Measurements from ENCODE around the gene VIPR1.

- no peak for TF ChIP-seq EZH2 (IDR thresholded peaks at IDR 0.05; ENCODE audit: borderline replicate concordance, low read length)
- TF ChIP-seq, protein P1, sequence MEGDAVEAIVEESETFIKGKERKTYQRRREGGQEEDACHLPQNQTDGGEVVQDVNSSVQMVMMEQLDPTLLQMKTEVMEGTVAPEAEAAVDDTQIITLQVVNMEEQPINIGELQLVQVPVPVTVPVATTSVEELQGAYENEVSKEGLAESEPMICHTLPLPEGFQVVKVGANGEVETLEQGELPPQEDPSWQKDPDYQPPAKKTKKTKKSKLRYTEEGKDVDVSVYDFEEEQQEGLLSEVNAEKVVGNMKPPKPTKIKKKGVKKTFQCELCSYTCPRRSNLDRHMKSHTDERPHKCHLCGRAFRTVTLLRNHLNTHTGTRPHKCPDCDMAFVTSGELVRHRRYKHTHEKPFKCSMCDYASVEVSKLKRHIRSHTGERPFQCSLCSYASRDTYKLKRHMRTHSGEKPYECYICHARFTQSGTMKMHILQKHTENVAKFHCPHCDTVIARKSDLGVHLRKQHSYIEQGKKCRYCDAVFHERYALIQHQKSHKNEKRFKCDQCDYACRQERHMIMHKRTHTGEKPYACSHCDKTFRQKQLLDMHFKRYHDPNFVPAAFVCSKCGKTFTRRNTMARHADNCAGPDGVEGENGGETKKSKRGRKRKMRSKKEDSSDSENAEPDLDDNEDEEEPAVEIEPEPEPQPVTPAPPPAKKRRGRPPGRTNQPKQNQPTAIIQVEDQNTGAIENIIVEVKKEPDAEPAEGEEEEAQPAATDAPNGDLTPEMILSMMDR (IDR thresholded peaks at IDR 0.05; ENCODE audit: low read length) = no peak
These were observed 42.2 kb downstream of the VIPR1 start for GRCh38 chr3:42544492-42545283.
